ENCODE results near the gene HADHA.

DNA sequence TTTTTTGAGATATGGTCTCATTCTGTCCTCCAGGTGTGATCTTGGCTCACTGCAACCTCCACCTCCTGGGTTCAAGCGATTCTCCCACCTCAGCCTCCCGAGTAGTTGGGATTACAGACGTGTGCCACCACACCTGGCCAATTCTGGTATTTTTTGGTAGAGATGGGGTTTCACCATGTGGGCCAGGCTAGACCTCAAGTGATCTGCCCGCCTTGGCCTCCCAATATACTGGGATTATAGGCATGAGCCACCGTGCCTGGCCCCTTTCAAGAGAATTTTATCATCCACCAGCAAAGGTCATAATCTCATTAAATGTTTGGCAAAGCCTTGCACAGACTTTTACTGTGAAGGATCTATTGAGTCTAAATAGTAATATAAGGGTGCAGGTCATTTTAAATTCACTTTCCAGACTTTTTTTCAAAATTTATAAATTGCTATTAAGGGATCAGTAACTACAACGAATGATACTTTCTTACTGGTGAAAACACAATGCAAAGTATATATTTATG, 2.5 kb downstream of the HADHA start:
- TF ChIP-seq CTCF (IDR thresholded peaks at IDR 0.05) (no peak), ZFX (IDR thresholded peaks at IDR 0.05; ENCODE audit: borderline replicate concordance) (no peak)

Measured in 22Rv1 (cell line).